ENCODE results near the gene HTR7. TPM values are rescaled to one million over a fixed set of nuclear protein-coding genes. Genes with fewer than 3 reads are reported as not detected.

HTR7 gene
- total and polyA plus RNA-seq, 2 of the 8 experiments (the other 6 are each of a cell fraction or from before 2014, with no cell fraction given), result 22.9 to 24.6 TPM

DNA sequence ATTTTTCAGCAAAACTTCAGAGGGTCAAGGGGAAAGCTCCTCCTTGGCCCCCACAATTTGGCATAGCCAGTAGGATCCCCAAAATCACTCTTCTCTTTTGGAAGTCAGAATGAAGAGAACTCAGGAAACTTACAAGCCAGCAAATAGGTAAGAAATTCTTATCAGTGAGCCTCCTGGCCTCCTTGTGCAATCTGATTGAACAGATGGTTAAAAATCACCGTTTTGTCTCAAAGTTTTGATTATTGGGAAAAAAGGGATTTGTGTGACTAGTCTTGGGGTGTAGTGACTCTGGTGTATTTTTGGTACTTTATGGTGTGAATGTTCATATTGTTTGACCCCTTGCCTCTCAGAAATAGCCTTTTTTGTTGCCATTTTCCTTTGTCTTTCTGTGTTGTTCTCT, 56.2 kb downstream of the HTR7 start:
- CTCF ChIA-PET (ENCODE audit: partially characterized antibody), result interaction anchor here (0.7 to 4.0 kb wide), 3 partner anchors 14 to 61 kb away, joined by 3 to 29 read pairs (median 7); no protein-coding TSS in a partner anchor
- FAIRE-seq (no peak), DNase-seq (ENCODE audit: low read depth in 1 of 2, low spot score in 2 of 2) (no peak)
- Histone ChIP-seq H3K79me1 (ENCODE audit: low read depth, low read length) (no peaks in the 10 kb centered on the region; the same call in 1 of the 2 replicates), H3K18ac (ENCODE audit: extremely low read depth, low read length) (no peak overlapping the region), H2BK120ac (replicated peaks; ENCODE audit: low read depth, low read length) (no peak overlapping the region), H4K91ac (replicated peaks; ENCODE audit: insufficient read length, low read length) (no peak overlapping the region), H3K4me1 (replicated peaks in 1 of 4; ENCODE audit: control insufficient read depth in 3 of 4, insufficient read depth in 4 of 4, low read length in 3 of 4) (peaks cover 0 to 8% (median 5%) of the 10 kb centered on the region in 4 experiments; a peak in 5 of 7 replicates), H3K9me3 (ENCODE audit: insufficient read depth in 2 of 2, low read depth in 1 of 2, low read length in 1 of 2) (peaks cover 11 to 14% of the 10 kb centered on the region in 2 experiments), H3K4me2 (ENCODE audit: insufficient read depth in 1 of 2, low read depth in 2 of 2, low read length in 2 of 2) (no peak overlapping the region), H3K23me2 (ENCODE audit: low read depth, low read length) (no peaks in the 10 kb centered on the region), H3K36me3 (ENCODE audit: control insufficient read depth in 2 of 4, insufficient read depth in 4 of 4, low read length in 3 of 4) (peaks cover 0 to 6% (median under 1%) of the 10 kb centered on the region in 4 experiments; a peak in 3 of 8 replicates), H3K79me2 (ENCODE audit: control insufficient read depth in 1 of 2, insufficient read depth in 2 of 2, low read length in 2 of 2) (peaks cover 0 to 70% of the 10 kb centered on the region in 2 experiments; a peak in 2 of 4 replicates), H2AK5ac (ENCODE audit: low read depth, low read length) (no peak overlapping the region), H4K20me1 (replicated peaks in 1 of 2; ENCODE audit: control insufficient read depth in 1 of 2, insufficient read depth in 2 of 2, low read length in 2 of 2) (no peaks in the 10 kb centered on the region), H3K56ac (replicated peaks; ENCODE audit: insufficient read length, low read depth, low read length) (no peak overlapping the region), H3K27ac (ENCODE audit: low read depth, low read length) (no peak overlapping the region), H2BK15ac (ENCODE audit: low read length) (no peak overlapping the region), H3K14ac (ENCODE audit: insufficient read length) (no peak overlapping the region), H2BK12ac (ENCODE audit: low read depth, low read length) (no peak overlapping the region), H4K5ac (ENCODE audit: insufficient read length, low read depth, low read length) (no peak overlapping the region), H3K4ac (replicated peaks; ENCODE audit: insufficient read length, low read depth, low read length) (no peak overlapping the region), H2BK5ac (ENCODE audit: low read depth, low read length) (no peak overlapping the region), H3K27me3 (replicated peaks in 1 of 4; ENCODE audit: control insufficient read depth in 3 of 4, extremely low read depth in 1 of 4, insufficient read depth in 3 of 4, low read length in 3 of 4) (peaks cover 0 to 2% (median 0%) of the 10 kb centered on the region in 4 experiments; a peak in 1 of 7 replicates), H3K9ac (replicated peaks in 1 of 4; ENCODE audit: extremely low read depth in 1 of 4, low read depth in 3 of 4, low read length in 3 of 4) (no peak overlapping the region), H4K8ac (ENCODE audit: extremely low read depth, insufficient read depth, low read length) (no peak overlapping the region), H3K4me3 (ENCODE audit: extremely low read depth in 1 of 4, insufficient read depth in 2 of 4, low read depth in 3 of 4, low read length in 4 of 4) (no peak overlapping the region), H2AFZ (ENCODE audit: low read length) (no peak overlapping the region), H2BK20ac (ENCODE audit: low read length) (no peak overlapping the region), H3K23ac (ENCODE audit: insufficient read length) (no peak overlapping the region)
- POLR2A ChIA-PET (ENCODE audit: partially characterized antibody), result interaction anchor here (1.5 kb wide), 1 partner anchor 10 kb away, joined by 7 read pairs; no protein-coding TSS in a partner anchor
- 84% methylated on average over 1 of the region's 1 CpG; no CpG with 5 or more reads in 1 of the 2 experiments for WGBS, 2 experiments (ENCODE audit: extremely low coverage in 1 of 2, insufficient coverage in 1 of 2, insufficient read length in 1 of 2, insufficient replicate concordance in 2 of 2, low coverage in 1 of 2, low lambda C conversion rate in 2 of 2, missing lambda C conversion rate in 1 of 2)
- no peak for TF ChIP-seq HDAC6 (IDR thresholded peaks at IDR 0.05; ENCODE audit: low read depth, low read length)
- no peak for TF ChIP-seq EP300 (IDR thresholded peaks at IDR 0.05; ENCODE audit: borderline replicate concordance in 1 of 2, low read depth in 2 of 2, low read length in 2 of 2)
- TF ChIP-seq GABPA (IDR thresholded peaks at IDR 0.05; ENCODE audit: borderline replicate concordance, insufficient read depth, low read length), result no peak
- TF ChIP-seq RBBP5 (IDR thresholded peaks at IDR 0.05; ENCODE audit: borderline replicate concordance, low read depth, low read length), result no peak
- no peak for TF ChIP-seq GTF2F1 (IDR thresholded peaks at IDR 0.05; ENCODE audit: borderline replicate concordance, low read depth, low read length)
- no peak for TF ChIP-seq SUZ12 (IDR thresholded peaks at IDR 0.05; ENCODE audit: low read length)
- no peak for TF ChIP-seq TAF7 (optimal IDR thresholded peaks at IDR 0.05; ENCODE audit: borderline replicate concordance, low read depth, low read length)
- no peak for TF ChIP-seq BCL11A (IDR thresholded peaks at IDR 0.05; ENCODE audit: low read depth in 2 of 2, low read length in 2 of 2)
- no peak for TF ChIP-seq SP1 (IDR thresholded peaks at IDR 0.05; ENCODE audit: low read depth, low read length)
- no peak for TF ChIP-seq CEBPB (IDR thresholded peaks at IDR 0.05; ENCODE audit: low read depth, low read length)
- TF ChIP-seq CREB1 (IDR thresholded peaks at IDR 0.05), result no peak
- no peak for TF ChIP-seq FOSL1 (IDR thresholded peaks at IDR 0.05; ENCODE audit: insufficient read depth, low read depth, low read length)
- TF ChIP-seq KDM1A (IDR thresholded peaks at IDR 0.05; ENCODE audit: borderline replicate concordance, low read length), result no peak
- no peak for TF ChIP-seq JUN (IDR thresholded peaks at IDR 0.05; ENCODE audit: low read depth, low read length)
